CD4-positive, alpha-beta T cell treated with Interleukin-2 at 100 ng/mL for 4 hours (primary cell): Measurements from ENCODE around the gene TNFAIP8.

Experiments
- DNase-seq: peaks from one replicate; pipeline ENCODE4 v3.0.0-alpha.2; 2020; ENCODE audit warnings: low spot score

Gene TNFAIP8

GRCh38 chr5:119328753-119329602 is 26.8 kb upstream of the TNFAIP8 start:
- DNase-seq, result peak; percentile 77

DNA sequence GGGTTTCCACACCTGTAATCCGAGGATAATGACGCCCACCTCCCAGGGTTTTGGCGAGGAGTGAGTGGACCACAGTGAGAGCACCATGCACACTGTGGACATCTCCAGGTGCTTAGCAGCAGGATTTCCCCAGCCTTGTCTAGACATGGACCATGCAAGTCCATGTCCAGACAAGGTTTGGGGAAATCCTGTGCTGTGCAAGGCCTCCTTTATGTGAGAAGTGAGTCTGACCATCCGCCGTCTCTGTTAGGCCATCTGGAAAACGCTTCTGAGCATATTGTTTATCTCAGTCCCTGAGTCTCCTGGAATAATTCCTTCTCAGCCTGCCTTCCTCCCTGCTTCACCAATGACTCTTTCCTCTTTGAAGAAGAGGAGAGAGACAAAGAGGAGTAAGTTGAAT is 26.2 kb upstream of the TNFAIP8 start:
- DNase-seq, result no peak

GRCh38 chr5:119330367-119331183 is 25.2 kb upstream of the TNFAIP8 start:
- peak; percentile 65 for DNase-seq

DNA sequence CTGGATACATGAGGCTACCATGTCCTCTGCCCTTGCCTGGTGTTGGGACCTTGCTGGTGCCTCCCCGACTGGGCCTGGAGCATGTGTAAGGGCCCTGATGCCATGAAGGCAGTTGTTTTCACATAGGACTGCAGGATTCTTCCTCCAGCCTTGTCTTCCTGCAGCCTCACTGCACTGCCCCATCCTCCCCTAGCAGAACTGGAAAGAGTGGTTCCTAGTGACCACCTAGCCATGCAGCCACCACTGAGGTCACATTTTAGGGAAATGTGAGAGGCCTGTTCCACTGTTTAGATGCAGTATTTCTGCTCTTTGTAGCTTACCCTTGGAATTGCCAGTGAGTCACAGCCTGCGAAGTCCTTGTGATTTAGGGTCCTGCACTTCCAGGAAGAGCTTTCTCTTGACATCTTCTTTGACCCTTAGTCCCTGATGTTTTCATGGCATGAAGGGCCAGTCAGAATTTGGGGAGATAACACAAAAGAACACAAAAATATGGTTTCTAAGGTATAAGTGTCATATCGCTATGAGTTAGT is 24.2 kb upstream of the TNFAIP8 start:
- DNase-seq, result no peak

- DNase-seq, result no peak
These were observed 23.6 kb upstream of the TNFAIP8 start for GRCh38 chr5:119332208-119332607.

GRCh38 chr5:119332978-119333401 is 22.8 kb upstream of the TNFAIP8 start:
- no peak for DNase-seq

GRCh38 chr5:119333421-119333851 is 22.4 kb upstream of the TNFAIP8 start:
- peak; percentile 72 for DNase-seq

DNA sequence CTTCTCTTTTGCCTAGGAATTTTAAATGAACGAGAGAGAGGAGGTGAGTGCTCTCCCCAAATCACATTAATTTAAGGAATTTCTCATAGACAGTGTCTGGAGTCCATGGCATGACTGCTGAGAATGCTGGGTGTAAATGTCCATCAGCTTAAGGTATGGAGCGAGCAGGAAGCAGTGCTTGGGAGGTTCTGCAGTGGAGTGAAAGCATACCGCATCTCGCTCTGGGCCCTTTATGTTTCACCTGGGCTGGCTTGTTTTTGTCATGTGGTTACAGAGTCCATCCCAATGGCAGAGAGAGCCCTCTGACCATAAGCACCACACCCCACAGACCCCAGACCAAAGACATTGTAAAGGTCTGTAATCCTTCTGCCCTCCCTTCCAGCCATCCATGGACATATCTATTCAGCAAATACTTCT is 20.6 kb upstream of the TNFAIP8 start:
- no peak for DNase-seq

DNA sequence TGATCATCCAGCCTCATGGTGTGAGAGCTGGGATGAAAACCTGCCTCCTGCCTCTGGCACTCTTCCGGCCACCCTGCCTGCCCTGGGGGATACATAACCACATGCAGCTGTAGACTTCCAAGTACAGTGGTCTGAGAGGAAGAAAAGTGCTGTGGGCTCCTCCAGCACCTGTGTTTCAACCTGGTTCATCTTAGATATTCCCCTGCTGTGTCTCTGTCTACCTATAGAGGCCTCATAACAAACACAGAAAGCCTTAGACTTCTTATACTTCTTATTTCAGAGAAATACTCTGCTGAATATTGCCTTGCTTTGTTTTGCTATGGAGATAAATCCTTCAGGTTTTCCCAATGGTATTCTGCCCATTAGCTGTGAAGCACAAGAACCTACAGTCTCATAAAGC is 19.6 kb upstream of the TNFAIP8 start:
- no peak for DNase-seq

DNA sequence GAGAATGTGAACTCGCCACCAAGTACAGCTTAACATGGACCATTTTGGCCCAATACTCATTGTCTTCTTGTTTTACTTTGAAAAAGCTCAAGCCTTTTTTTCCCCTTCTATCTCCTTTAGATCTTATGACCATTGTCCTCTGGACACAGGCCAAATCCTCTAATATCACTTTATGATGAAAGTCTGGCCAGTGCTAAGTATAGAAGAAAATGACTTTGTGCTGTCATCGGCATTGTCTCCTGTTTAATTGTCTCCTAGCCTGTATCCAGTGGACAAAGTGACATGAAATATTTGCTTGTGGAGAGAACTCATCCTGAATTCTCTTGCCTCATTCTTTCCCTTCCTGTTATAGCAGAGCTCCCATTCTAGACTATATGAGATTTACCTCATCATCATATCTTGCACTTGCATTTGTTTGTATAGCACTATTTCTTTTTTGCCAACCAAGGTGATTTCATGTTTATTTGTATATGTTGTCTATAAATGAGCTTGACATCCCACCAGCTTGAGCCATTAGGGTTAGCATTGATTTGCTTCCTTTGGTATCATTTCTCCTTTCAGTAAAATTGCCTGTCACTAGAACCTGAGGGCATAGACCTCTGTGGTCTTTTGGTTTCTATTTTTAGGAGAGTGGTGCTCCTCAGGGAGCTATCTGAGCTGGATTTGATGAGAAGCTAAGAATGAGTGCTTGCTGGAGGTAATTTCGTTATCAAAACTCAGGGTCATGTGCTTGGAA is 18.8 kb upstream of the TNFAIP8 start:
- no peak for DNase-seq

- DNase-seq, result no peak
These were observed 17.4 kb upstream of the TNFAIP8 start for GRCh38 chr5:119338326-119338946.

DNA sequence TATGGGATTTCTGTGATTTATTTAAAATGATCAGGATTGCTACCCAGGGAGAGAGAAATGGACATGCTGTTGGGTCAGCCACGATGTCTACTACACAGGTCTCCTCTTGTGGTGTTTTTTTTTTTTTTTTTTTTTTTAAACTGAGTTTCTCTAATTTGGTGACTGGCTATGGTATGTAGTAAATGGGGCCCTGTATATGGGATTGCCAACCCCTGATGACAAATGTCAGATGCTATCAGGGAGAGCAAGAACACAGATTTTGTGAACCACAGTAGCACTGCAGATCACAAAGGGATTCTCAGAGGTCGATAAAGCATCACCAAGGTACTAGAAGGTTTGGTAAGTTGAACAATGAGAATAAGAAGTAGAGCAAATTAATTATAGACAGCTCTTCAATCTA is 16.5 kb upstream of the TNFAIP8 start:
- no peak for DNase-seq

GRCh38 chr5:119339965-119340364 is 15.9 kb upstream of the TNFAIP8 start:
- no peak for DNase-seq

- DNase-seq, result peak; percentile 70
These were observed 15.1 kb upstream of the TNFAIP8 start for GRCh38 chr5:119340597-119341218.

DNA sequence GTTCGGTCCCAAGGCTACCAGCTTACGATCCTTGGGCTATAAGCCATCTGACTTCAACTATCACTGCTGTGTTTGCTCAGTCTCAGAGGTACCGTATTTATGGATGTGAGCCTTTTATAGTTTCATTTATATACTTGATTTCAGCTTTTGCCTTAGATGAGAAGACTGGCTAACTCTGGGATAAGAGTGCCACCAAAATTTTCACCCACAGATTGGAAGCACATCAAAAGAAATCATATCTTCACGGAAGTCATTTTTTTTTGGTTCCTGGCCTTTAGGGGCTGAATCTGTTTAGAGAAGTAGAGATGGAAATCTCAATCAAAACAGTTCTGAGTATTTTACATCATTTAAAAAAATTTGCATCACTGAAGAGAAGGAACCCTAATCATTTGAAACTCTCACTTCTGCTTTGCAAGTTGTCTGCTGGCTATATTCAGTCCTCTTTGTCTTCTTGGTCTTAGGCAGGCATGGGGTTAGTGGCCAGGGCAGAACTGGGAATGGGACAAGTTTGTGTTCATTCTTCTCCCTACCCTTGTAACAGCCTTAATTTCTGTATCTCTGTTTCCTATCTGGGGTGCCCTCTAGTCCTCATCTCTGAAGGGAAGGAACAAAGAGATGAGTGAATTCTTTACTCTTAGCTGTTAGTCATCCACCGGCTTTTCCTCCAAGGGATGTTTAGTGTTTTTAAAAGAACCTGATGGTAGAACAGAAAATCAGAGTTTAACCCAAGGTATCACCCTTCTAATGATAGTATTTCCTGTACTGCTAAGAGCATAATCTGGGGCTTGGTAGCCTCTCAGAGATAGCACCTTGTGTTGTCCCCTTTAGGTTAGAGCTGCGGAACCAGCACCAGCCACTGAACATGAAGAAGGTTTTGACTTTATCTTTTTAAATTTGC is 14.1 kb upstream of the TNFAIP8 start:
- DNase-seq, result peak; percentile 62

DNA sequence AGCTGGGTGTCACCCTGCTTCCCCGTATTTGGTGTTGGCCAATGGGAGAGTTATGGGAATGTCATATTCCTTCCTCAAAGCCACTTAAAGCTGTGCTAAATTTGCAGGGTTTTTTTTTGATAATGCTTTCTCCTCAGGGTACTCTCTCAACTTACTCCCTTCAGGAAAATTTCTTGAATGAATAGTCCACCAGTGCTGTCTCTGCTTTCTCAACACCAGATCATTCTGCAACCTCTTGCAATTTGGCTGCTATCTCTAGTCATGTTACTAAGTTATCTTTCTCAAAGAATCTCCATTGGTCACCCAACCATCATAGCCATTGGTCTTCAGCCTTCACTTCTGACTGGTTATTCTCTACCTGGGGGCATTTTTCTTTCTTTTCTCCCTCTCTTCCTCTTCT is 13.4 kb upstream of the TNFAIP8 start:
- no peak for DNase-seq

DNA sequence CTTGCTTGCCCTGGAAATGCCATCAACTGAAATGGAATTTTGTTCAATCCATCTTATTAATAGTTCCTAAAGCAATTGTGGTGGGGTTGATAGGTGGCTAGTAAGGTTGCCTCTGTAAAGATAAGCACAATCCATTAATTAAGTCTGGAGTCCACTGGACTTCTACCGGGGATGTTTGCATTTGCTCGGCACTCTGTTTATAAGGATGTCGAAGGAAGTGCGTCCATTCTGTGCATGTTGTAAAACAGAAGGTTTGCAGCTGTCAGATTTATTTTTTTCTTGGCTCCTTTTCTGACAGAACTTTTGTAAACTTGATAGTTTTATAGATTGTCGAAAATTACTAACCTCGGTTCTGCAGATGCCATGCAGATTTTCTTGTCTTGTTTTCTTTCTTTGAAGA is 12.8 kb upstream of the TNFAIP8 start:
- DNase-seq, result no peak

GRCh38 chr5:119343766-119344165 is 12.1 kb upstream of the TNFAIP8 start:
- DNase-seq, result peak; percentile 77

- DNase-seq, result no peak
These were observed 11.6 kb upstream of the TNFAIP8 start for GRCh38 chr5:119344231-119344630.

GRCh38 chr5:119345861-119346260 is 10.0 kb upstream of the TNFAIP8 start:
- no peak for DNase-seq
